ENCODE data around the gene OSBPL3. TPM values are rescaled to one million over a fixed set of nuclear protein-coding genes. Genes with fewer than 3 reads are reported as not detected.
A peak's percentile ranks its signal among the peaks of the same experiment; 100 is the strongest.

Gene OSBPL3
- 8.5 and 8.6 TPM in 2 replicates for total RNA-seq (2021)
- long read RNA-seq, full-length matches to known transcripts, result 10 of 36 reads
- long read RNA-seq, partial matches to known transcripts, result 5 of 36 reads
- long read RNA-seq, other reads (novel, unspliced or antisense), result 21 of 36 reads

GRCh38 chr7:24979863-24980533 is at the start of gene OSBPL3:
Gene OSBPL3, minus strand, starts transcription at chr7:24980178. Its CDS starts 87,706 bp downstream, at chr7:24892472.
- WGBS (ENCODE audit: extremely low coverage, insufficient read length, low lambda C conversion rate), result no CpG with 5 or more reads among the region's 73 CpGs
- Mint-ChIP-seq H3K4me3 (peak within 1 kb of the TSS; percentile 84 to 91), H3K4me1 (peaks cover 48 to 57% of the 10 kb centered on the region in 2 experiments), H3K27ac (peak within 1 kb of the TSS; percentile 39 to 77 (median 56); a peak in 5 of 7 replicates), H3K36me3 (ENCODE audit: insufficient read depth in 1 of 3, low read depth in 3 of 3) (peaks cover 2 to 10% (median 3%) of the 10 kb centered on the region in 3 experiments; a peak in 6 of 7 replicates), H3K27me3 (ENCODE audit: low read depth) (peaks cover 40% of the 10 kb centered on the region), H3K9me3 (peaks cover 6 to 7% of the 10 kb centered on the region in 2 experiments)
- H3K23me2 ChIP-seq (ENCODE audit: insufficient read length, low read depth, low read length, poor library complexity, severe bottlenecking), result peaks cover 22% of the 10 kb centered on the region
- no peak within 1 kb of the TSS for H3K4ac ChIP-seq (ENCODE audit: low read depth, low read length)
- no peak within 1 kb of the TSS for H4K5ac ChIP-seq (ENCODE audit: insufficient read length, low read depth, low read length)
- no peak within 1 kb of the TSS for H3K23ac ChIP-seq (ENCODE audit: insufficient read length, low read depth, low read length)
- H2AK5ac ChIP-seq (ENCODE audit: insufficient read length, low read length), result no peak within 1 kb of the TSS
- no peak within 1 kb of the TSS for H3K27ac ChIP-seq (ENCODE audit: insufficient read length, low read depth, low read length)
- H3T11ph ChIP-seq (ENCODE audit: low read length), result no peak within 1 kb of the TSS
- H2BK12ac ChIP-seq (ENCODE audit: insufficient read length, low read depth, low read length), result no peak within 1 kb of the TSS
- peaks cover 3% of the 10 kb centered on the region; the same call in 1 of the 2 replicates for H3K4me1 ChIP-seq (ENCODE audit: insufficient read depth, low read length)
- H4K8ac ChIP-seq (replicated peaks; ENCODE audit: insufficient read length, low read depth, low read length), result no peak within 1 kb of the TSS
- H2BK5ac ChIP-seq (ENCODE audit: insufficient read length, low read length), result no peak within 1 kb of the TSS
- H2BK20ac ChIP-seq (ENCODE audit: low read depth, low read length, poor library complexity, severe bottlenecking), result no peak within 1 kb of the TSS
- no peaks in the 10 kb centered on the region for H3K79me1 ChIP-seq (ENCODE audit: insufficient read depth, low read depth, low read length, poor library complexity, severe bottlenecking)
- H3K9me3 ChIP-seq (ENCODE audit: control insufficient read depth, low read depth, low read length), result no peaks in the 10 kb centered on the region
- no peak within 1 kb of the TSS; the same call in 1 of the 2 replicates for H2BK15ac ChIP-seq (ENCODE audit: low read depth, low read length)
- H2BK120ac ChIP-seq (ENCODE audit: low read depth, low read length, poor library complexity, severe bottlenecking), result no peak within 1 kb of the TSS
- no peaks in the 10 kb centered on the region; the same call in 1 of the 2 replicates for H3K79me2 ChIP-seq (ENCODE audit: insufficient read depth, low read length)
- peak within 1 kb of the TSS; percentile 39 for H3K9ac ChIP-seq (ENCODE audit: extremely low read depth, insufficient read length, low read length)
- H3K14ac ChIP-seq (ENCODE audit: insufficient read depth, low read length), result peak within 1 kb of the TSS; percentile 62
- H3K27me3 ChIP-seq (ENCODE audit: insufficient read depth, low read length), result peaks cover 13% of the 10 kb centered on the region; the same call in 1 of the 2 replicates
- peak within 1 kb of the TSS; percentile 93 for H3K4me2 ChIP-seq (ENCODE audit: insufficient read depth, insufficient read length, low read length)
- peak; percentile 95 for DNase-seq
- H3K18ac ChIP-seq (ENCODE audit: insufficient read length, low read depth, low read length), result peak within 1 kb of the TSS; percentile 34
- TF ChIP-seq CTCF (conservative IDR thresholded peaks at IDR 0.05), result no peak
- no peak within 1 kb of the TSS for H4K91ac ChIP-seq (ENCODE audit: insufficient read length, low read depth, low read length)
- H4K20me1 ChIP-seq (ENCODE audit: control insufficient read depth, insufficient read depth, insufficient read length), result no peaks in the 10 kb centered on the region
- no peak within 1 kb of the TSS for H2AFZ ChIP-seq (ENCODE audit: low read length)
- no peak within 1 kb of the TSS for H3K56ac ChIP-seq (ENCODE audit: insufficient read length, low read depth, low read length)

Measured in H9 (cell line).